ENCODE measurements around the gene VWF.

Gene VWF

DNA sequence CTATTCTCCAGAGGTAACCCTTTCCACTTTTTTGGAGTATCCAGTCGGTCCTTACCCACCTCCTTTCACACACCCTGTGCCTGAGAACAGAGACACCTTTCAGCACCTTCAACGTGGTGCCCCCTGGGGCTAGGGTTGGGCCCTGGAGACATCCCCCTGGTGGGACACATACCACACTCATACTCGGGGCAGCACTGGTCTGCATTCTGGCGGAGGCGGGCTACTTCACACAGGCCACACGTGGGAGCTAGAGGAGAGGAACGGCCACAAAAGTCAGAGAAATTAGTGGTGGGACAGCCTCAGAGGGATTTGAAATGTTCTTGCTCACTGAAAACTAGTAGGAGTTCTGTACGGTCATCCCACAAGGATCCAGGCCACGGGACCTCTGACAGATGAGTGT lies 139.6 kb downstream of the VWF start:
- TF ChIP-seq CTCF (IDR thresholded peaks at IDR 0.05; ENCODE audit: borderline replicate concordance, control extremely low read depth, extremely low read depth, insufficient read depth, missing control alignments), result no peak
- DNase-seq (ENCODE audit: low spot score), result no peak
- in situ Hi-C loops (cut with MboI; ENCODE audit: low sequenced_read_pairs, unreplicated experiment), result no loop called here

DNA sequence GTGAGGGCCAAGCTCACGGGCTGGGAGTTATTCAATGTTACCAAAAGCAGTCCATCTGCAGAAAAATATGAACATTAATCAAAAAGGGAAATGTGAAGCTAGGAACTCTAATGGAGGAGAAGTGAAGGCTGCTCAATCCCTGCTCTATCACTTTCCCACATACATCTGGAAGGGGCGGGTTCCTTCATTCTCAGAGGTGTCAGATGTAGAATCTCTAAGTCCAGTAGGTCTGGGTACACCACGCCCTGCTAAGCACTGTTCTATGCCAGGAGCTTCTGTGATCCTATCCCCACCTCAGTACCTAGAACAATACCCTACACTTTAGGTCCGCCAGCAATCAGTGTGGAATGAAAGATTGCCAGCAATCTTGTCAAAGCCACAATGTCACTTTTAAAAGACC lies 142.4 kb downstream of the VWF start:
- DNase-seq (ENCODE audit: low spot score), result no peak
- in situ Hi-C loops (cut with MboI; ENCODE audit: low sequenced_read_pairs, unreplicated experiment), result no loop called here
- no peak for TF ChIP-seq CTCF (IDR thresholded peaks at IDR 0.05; ENCODE audit: borderline replicate concordance, control extremely low read depth, extremely low read depth, insufficient read depth, missing control alignments)

- no peak for DNase-seq (ENCODE audit: low spot score)
- in situ Hi-C loops (cut with MboI; ENCODE audit: low sequenced_read_pairs, unreplicated experiment), result no loop called here
- no peak for TF ChIP-seq CTCF (IDR thresholded peaks at IDR 0.05; ENCODE audit: borderline replicate concordance, control extremely low read depth, extremely low read depth, insufficient read depth, missing control alignments)
These were observed 146.9 kb downstream of the VWF start for GRCh38 chr12:5977556-5977955.

- DNase-seq (ENCODE audit: low spot score), result no peak
- in situ Hi-C loops (cut with MboI; ENCODE audit: low sequenced_read_pairs, unreplicated experiment), result no loop called here
- TF ChIP-seq CTCF (IDR thresholded peaks at IDR 0.05; ENCODE audit: borderline replicate concordance, control extremely low read depth, extremely low read depth, insufficient read depth, missing control alignments), result no peak
These were observed 147.8 kb downstream of the VWF start for GRCh38 chr12:5976711-5977110.

- TF ChIP-seq CTCF (IDR thresholded peaks at IDR 0.05; ENCODE audit: borderline replicate concordance, control extremely low read depth, extremely low read depth, insufficient read depth, missing control alignments), result no peak
- in situ Hi-C loops (cut with MboI; ENCODE audit: low sequenced_read_pairs, unreplicated experiment), result no loop called here
- no peak for DNase-seq (ENCODE audit: low spot score)
These were observed 148.3 kb downstream of the VWF start for GRCh38 chr12:5976196-5976595.

GRCh38 chr12:5973461-5974115 lies 150.9 kb downstream of the VWF start:
- TF ChIP-seq CTCF (IDR thresholded peaks at IDR 0.05; ENCODE audit: borderline replicate concordance, control extremely low read depth, extremely low read depth, insufficient read depth, missing control alignments), result no peak
- no peak for DNase-seq (ENCODE audit: low spot score)
- in situ Hi-C loops (cut with MboI; ENCODE audit: low sequenced_read_pairs, unreplicated experiment), result no loop called here
